Hematopoietic multipotent progenitor cell treated with erythropoietin and hydrocortisone succinate and interleukin-3 and kit ligand, for 6 days (in vitro differentiated cells): ENCODE results near the gene MEGF9.

Source experiments
- DNase-seq: peaks from one replicate; pipeline ENCODE4 v3.0.0-alpha.2; 2015

The MEGF9 gene

GRCh38 chr9:120702075-120702474 lies 12.2 kb downstream of the MEGF9 start:
- DNase-seq: no peak

GRCh38 chr9:120701248-120701647 lies 13.0 kb downstream of the MEGF9 start:
- DNase-seq: no peak

- no peak for DNase-seq
These were observed 15.5 kb downstream of the MEGF9 start for GRCh38 chr9:120698766-120699165.

- no peak for DNase-seq
These were observed 16.8 kb downstream of the MEGF9 start for GRCh38 chr9:120697448-120697847.

GRCh38 chr9:120696551-120697230 lies 17.6 kb downstream of the MEGF9 start:
- DNase-seq: no peak

- DNase-seq: no peak
These were observed 19.7 kb downstream of the MEGF9 start for GRCh38 chr9:120694559-120694958.

- DNase-seq: no peak
These were observed 20.6 kb downstream of the MEGF9 start for GRCh38 chr9:120693700-120694008.

GRCh38 chr9:120692901-120693699 lies 21.2 kb downstream of the MEGF9 start:
- peak; percentile 64 for DNase-seq

GRCh38 chr9:120690372-120690771 lies 23.9 kb downstream of the MEGF9 start:
- DNase-seq: no peak

- DNase-seq: no peak
These were observed 24.4 kb downstream of the MEGF9 start for GRCh38 chr9:120689860-120690259.

GRCh38 chr9:120688758-120689157 lies 25.5 kb downstream of the MEGF9 start:
- no peak for DNase-seq

GRCh38 chr9:120683150-120683549 lies 31.1 kb downstream of the MEGF9 start:
- DNase-seq: no peak

GRCh38 chr9:120681121-120681520 lies 33.1 kb downstream of the MEGF9 start:
- no peak for DNase-seq

GRCh38 chr9:120680579-120680978 lies 33.7 kb downstream of the MEGF9 start:
- no peak for DNase-seq

- DNase-seq: no peak
These were observed 34.1 kb downstream of the MEGF9 start for GRCh38 chr9:120680161-120680560.

- DNase-seq: no peak
These were observed 36.3 kb downstream of the MEGF9 start for GRCh38 chr9:120677965-120678364.

- DNase-seq: peak; percentile 70
These were observed 37.4 kb downstream of the MEGF9 start for GRCh38 chr9:120676767-120677402.

GRCh38 chr9:120668399-120668798 lies 45.9 kb downstream of the MEGF9 start:
- peak; percentile 26 for DNase-seq

- no peak for DNase-seq
These were observed 50.3 kb downstream of the MEGF9 start for GRCh38 chr9:120663950-120664349.

- DNase-seq: peak; percentile 33
These were observed 50.9 kb downstream of the MEGF9 start for GRCh38 chr9:120663380-120663779.

GRCh38 chr9:120662513-120662912 lies 51.8 kb downstream of the MEGF9 start:
- no peak for DNase-seq

- DNase-seq: peak; percentile 60
These were observed 54.6 kb downstream of the MEGF9 start for GRCh38 chr9:120659676-120660075.

GRCh38 chr9:120659209-120659608 lies 55.1 kb downstream of the MEGF9 start:
- DNase-seq: peak; percentile 43

- no peak for DNase-seq
These were observed 59.2 kb downstream of the MEGF9 start for GRCh38 chr9:120655005-120655622.
